ENCODE results near the gene POLE.

DNA sequence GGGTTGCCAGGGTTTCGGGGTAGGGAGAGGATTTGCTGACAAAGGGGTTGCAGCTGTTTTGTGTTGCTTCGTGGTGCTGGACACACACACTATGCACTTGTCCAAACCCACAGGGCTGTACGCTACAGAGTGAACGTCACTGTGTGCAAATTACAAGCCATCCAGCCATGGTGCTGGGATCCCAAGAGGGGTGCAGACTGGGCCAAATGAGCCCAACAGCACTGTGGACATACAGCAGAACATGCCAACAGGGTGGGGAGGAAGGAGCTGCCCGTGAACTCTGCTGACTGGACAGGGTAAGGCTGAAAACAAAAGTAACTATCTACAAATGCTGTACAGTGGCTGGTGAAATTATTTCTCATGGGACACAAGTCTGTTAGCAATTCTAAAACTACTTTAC, 25.2 kb downstream of the POLE start:
- TF ChIP-seq ARNT (IDR thresholded peaks at IDR 0.05): no peak
- no peak for TF ChIP-seq NFRKB (IDR thresholded peaks at IDR 0.05)
- no peak for TF ChIP-seq LEF1 (IDR thresholded peaks at IDR 0.05; ENCODE audit: borderline replicate concordance)
- TF ChIP-seq SP1 (IDR thresholded peaks at IDR 0.05): no peak
- no peak for TF ChIP-seq ZNF384 (IDR thresholded peaks at IDR 0.05)
- TF ChIP-seq TARDBP (IDR thresholded peaks at IDR 0.05): no peak
- no peak for TF ChIP-seq BHLHE40 (IDR thresholded peaks at IDR 0.05; ENCODE audit: borderline replicate concordance)
- no peak for TF ChIP-seq SUZ12 (IDR thresholded peaks at IDR 0.05)
- TF ChIP-seq ELF4 (IDR thresholded peaks at IDR 0.05): no peak
- no peak for TF ChIP-seq FOXM1 (IDR thresholded peaks at IDR 0.05; ENCODE audit: borderline replicate concordance)
- TF ChIP-seq, protein P1, sequence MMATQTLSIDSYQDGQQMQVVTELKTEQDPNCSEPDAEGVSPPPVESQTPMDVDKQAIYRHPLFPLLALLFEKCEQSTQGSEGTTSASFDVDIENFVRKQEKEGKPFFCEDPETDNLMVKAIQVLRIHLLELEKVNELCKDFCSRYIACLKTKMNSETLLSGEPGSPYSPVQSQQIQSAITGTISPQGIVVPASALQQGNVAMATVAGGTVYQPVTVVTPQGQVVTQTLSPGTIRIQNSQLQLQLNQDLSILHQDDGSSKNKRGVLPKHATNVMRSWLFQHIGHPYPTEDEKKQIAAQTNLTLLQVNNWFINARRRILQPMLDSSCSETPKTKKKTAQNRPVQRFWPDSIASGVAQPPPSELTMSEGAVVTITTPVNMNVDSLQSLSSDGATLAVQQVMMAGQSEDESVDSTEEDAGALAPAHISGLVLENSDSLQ (IDR thresholded peaks at IDR 0.05): no peak
- no peak for TF ChIP-seq HDGF (IDR thresholded peaks at IDR 0.05; ENCODE audit: borderline replicate concordance)
- TF ChIP-seq FOXA1 (IDR thresholded peaks at IDR 0.05): no peak
- no peak for TF ChIP-seq CTBP1 (IDR thresholded peaks at IDR 0.05; ENCODE audit: borderline replicate concordance)

All from HEK293T (cell line).